ENCODE data around the gene MYO7B.

MYO7B gene

GRCh38 chr2:127630864-127631540 is 95.5 kb downstream of the MYO7B start:
- DNase-seq: no peak

DNA sequence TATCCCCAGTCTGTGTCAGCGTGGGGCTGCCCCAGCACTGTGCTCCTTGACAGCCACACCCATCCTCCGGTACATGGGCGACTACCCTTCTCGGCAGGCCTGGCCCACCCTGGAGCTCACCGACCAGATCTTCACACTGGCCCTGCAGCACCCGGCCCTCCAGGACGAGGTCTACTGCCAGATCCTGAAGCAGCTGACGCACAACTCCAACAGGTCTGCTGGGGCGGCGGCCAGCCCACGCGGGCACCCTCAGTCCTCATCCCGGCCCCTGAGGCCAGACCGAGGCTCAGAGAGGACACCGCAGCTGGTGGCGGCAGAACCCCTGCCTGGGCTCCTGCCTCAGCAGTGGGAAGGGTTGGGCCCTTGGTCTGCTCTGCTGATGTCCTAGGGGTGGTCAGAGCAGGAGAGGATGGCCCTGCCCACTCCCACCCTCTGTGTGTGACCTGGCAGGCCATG is 96.1 kb downstream of the MYO7B start:
- H3K79me2 ChIP-seq (ENCODE audit: low read length): no peaks in the 10 kb centered on the region
- no peaks in the 10 kb centered on the region for H3F3A ChIP-seq (ENCODE audit: insufficient read depth, low read length)
- H3K4me2 ChIP-seq (ENCODE audit: low read depth, low read length): no peak overlapping the region

More at GRCh38 chr2:127630864-127631540, 95.5 kb downstream of the MYO7B start:
- H3K9me3 ChIP-seq (replicated peaks; ENCODE audit: insufficient read depth, low read length): no peaks in the 10 kb centered on the region
- no peak for TF ChIP-seq EZH2 (optimal IDR thresholded peaks at IDR 0.05; ENCODE audit: low read depth, low read length)
- TF ChIP-seq, protein P1, sequence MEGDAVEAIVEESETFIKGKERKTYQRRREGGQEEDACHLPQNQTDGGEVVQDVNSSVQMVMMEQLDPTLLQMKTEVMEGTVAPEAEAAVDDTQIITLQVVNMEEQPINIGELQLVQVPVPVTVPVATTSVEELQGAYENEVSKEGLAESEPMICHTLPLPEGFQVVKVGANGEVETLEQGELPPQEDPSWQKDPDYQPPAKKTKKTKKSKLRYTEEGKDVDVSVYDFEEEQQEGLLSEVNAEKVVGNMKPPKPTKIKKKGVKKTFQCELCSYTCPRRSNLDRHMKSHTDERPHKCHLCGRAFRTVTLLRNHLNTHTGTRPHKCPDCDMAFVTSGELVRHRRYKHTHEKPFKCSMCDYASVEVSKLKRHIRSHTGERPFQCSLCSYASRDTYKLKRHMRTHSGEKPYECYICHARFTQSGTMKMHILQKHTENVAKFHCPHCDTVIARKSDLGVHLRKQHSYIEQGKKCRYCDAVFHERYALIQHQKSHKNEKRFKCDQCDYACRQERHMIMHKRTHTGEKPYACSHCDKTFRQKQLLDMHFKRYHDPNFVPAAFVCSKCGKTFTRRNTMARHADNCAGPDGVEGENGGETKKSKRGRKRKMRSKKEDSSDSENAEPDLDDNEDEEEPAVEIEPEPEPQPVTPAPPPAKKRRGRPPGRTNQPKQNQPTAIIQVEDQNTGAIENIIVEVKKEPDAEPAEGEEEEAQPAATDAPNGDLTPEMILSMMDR (IDR thresholded peaks at IDR 0.05; ENCODE audit: low read length): no peak
- TF ChIP-seq EZH2phosphoT487 (IDR thresholded peaks at IDR 0.05; ENCODE audit: low read length): no peak
- no peaks in the 10 kb centered on the region for H3K9me2 ChIP-seq (replicated peaks; ENCODE audit: insufficient read depth, low read length)
- H4K20me1 ChIP-seq (ENCODE audit: insufficient read depth, low read length): no peaks in the 10 kb centered on the region
- no peak overlapping the region for H3K9ac ChIP-seq (ENCODE audit: low read length)
- no peak overlapping the region for H3K4me2 ChIP-seq (ENCODE audit: low read depth, low read length)
- no peak overlapping the region for H3K27ac ChIP-seq (ENCODE audit: low read length)
- no peaks in the 10 kb centered on the region for H3K4me1 ChIP-seq (ENCODE audit: low read length)
- no peaks in the 10 kb centered on the region for H3K79me2 ChIP-seq (ENCODE audit: low read length)
- H3K4me3 ChIP-seq (ENCODE audit: low read length): no peak overlapping the region
- peaks cover 74% of the 10 kb centered on the region for H3K27me3 ChIP-seq (replicated peaks; ENCODE audit: insufficient read depth, low read length)
- H3K36me3 ChIP-seq (replicated peaks; ENCODE audit: insufficient read depth, low read length): no peaks in the 10 kb centered on the region
- no peak overlapping the region for H2AFZ ChIP-seq (ENCODE audit: low read length)
- no peaks in the 10 kb centered on the region for H3F3A ChIP-seq (ENCODE audit: insufficient read depth, low read length)

DNA sequence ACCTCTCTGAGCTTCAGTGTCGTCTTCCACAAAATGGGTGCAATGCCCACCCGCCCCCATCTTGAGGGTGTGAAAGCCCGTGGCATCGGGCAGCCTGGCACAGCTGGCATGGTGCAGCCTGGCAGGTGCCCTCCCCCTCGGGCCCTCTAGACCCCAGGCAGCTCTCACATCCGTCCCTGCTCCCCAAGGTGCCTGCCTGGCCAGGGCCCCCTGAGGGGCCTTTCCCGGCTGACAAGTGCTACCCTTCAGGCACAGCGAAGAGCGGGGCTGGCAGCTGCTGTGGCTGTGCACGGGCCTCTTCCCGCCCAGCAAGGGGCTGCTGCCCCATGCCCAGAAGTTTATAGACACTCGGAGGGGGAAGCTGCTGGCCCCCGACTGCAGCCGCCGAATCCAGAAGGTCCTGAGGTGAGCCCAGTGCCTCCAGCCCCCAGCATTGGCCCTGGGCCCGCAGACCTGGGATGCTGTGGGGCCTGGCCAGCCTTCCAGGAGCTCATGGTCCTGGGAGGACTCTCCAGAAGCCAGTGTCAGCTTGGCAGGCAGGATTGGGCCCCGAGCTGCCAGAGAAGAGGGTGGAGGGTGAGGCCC is 96.6 kb downstream of the MYO7B start:
- TF ChIP-seq, protein P1 (IDR thresholded peaks at IDR 0.05; ENCODE audit: low read length): no peak
- no peak for TF ChIP-seq EZH2 (optimal IDR thresholded peaks at IDR 0.05; ENCODE audit: low read depth, low read length)
- TF ChIP-seq EZH2phosphoT487 (IDR thresholded peaks at IDR 0.05; ENCODE audit: low read length): no peak
- H3K79me2 ChIP-seq (ENCODE audit: low read length): no peaks in the 10 kb centered on the region

More for the DNA sequence above, 96.1 kb downstream of the MYO7B start:
- no peak for TF ChIP-seq EZH2 (optimal IDR thresholded peaks at IDR 0.05; ENCODE audit: low read depth, low read length)
- TF ChIP-seq, protein P1 (IDR thresholded peaks at IDR 0.05; ENCODE audit: low read length): no peak
- no peak for TF ChIP-seq EZH2phosphoT487 (IDR thresholded peaks at IDR 0.05; ENCODE audit: low read length)
- Histone ChIP-seq H3K9me2 (replicated peaks; ENCODE audit: insufficient read depth, low read length) (no peaks in the 10 kb centered on the region), H3K4me1 (ENCODE audit: low read length) (no peaks in the 10 kb centered on the region), H3K9ac (ENCODE audit: low read length) (no peak overlapping the region), H3K9me3 (replicated peaks; ENCODE audit: insufficient read depth, low read length) (no peaks in the 10 kb centered on the region), H3K36me3 (replicated peaks; ENCODE audit: insufficient read depth, low read length) (no peaks in the 10 kb centered on the region), H2AFZ (ENCODE audit: low read length) (no peak overlapping the region), H3K27me3 (replicated peaks; ENCODE audit: insufficient read depth, low read length) (peaks cover 74% of the 10 kb centered on the region), H3K4me3 (ENCODE audit: low read length) (no peak overlapping the region), H4K20me1 (ENCODE audit: insufficient read depth, low read length) (no peaks in the 10 kb centered on the region), H3K27ac (ENCODE audit: low read length) (no peak overlapping the region)
- no peak for DNase-seq

More for the DNA sequence above, 96.6 kb downstream of the MYO7B start:
- Histone ChIP-seq H3K27ac (ENCODE audit: low read length) (no peak overlapping the region), H3K27me3 (replicated peaks; ENCODE audit: insufficient read depth, low read length) (peaks cover 69% of the 10 kb centered on the region), H3K4me2 (ENCODE audit: low read depth, low read length) (no peak overlapping the region), H3K4me3 (ENCODE audit: low read length) (no peak overlapping the region), H3K36me3 (replicated peaks; ENCODE audit: insufficient read depth, low read length) (no peaks in the 10 kb centered on the region), H4K20me1 (ENCODE audit: insufficient read depth, low read length) (no peaks in the 10 kb centered on the region), H2AFZ (ENCODE audit: low read length) (no peak overlapping the region), H3K4me1 (ENCODE audit: low read length) (no peaks in the 10 kb centered on the region), H3K9ac (ENCODE audit: low read length) (no peak overlapping the region), H3K9me2 (replicated peaks; ENCODE audit: insufficient read depth, low read length) (no peaks in the 10 kb centered on the region), H3F3A (ENCODE audit: insufficient read depth, low read length) (no peaks in the 10 kb centered on the region), H3K9me3 (replicated peaks; ENCODE audit: insufficient read depth, low read length) (no peaks in the 10 kb centered on the region)
- DNase-seq: no peak
